ENCODE results near the gene CFHR2.

The CFHR2 gene

GRCh38 chr1:197003132-197003531, 59.6 kb downstream of the CFHR2 start:
- DNase-seq (ENCODE audit: low read depth) = no peak

GRCh38 chr1:197008861-197009260, 65.3 kb downstream of the CFHR2 start:
- no peak for DNase-seq (ENCODE audit: low read depth)
